ENCODE results near the gene ATF7. TPM values are rescaled to one million over a fixed set of nuclear protein-coding genes. Genes with fewer than 3 reads are reported as not detected.
A peak's percentile ranks its signal among the peaks of the same experiment; 100 is the strongest.

Gene ATF7
- total and polyA plus RNA-seq, 2 of the 13 experiments (the other 11 are each of a cell fraction or from before 2014, with no cell fraction given): 9.6 to 16.2 TPM

DNA sequence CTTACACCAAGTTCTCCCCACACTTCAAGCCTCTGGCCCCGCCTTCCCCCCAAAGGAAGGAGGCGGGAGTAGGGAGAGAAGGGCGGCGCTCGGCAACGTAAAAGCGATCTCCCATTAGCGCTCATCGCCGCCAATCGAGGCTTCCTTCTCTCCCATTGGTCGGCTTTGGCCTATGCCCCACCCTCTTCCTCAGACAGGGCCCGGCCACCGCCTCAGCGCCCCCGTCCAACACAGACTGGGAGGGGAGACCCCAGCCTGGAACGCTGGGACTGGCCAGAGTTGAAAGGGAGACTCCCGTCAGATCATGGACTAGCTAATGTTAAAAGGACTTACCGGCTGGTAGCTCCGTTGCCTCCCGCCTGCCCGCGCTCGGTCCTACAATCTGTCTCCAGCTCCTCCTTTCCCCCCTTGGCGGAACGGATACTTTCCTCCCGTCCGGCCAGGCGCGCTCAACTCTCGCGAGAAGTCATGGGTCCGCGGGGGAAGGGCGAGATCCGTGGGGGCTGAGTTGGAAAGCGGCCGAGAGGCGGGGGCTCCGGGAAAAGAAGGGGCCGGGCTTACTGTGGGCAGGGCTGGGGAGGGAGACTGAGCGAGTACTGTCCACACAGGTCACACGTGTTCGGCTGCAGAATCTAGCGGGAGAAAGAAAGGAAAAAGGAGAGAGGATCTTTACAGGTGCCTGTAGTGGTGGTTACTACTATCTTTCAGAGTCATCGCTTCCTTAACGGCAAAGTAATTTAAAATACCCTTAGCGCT lies at the start of gene ATF7 (continued):
- TF ChIP-seq, protein P1, sequence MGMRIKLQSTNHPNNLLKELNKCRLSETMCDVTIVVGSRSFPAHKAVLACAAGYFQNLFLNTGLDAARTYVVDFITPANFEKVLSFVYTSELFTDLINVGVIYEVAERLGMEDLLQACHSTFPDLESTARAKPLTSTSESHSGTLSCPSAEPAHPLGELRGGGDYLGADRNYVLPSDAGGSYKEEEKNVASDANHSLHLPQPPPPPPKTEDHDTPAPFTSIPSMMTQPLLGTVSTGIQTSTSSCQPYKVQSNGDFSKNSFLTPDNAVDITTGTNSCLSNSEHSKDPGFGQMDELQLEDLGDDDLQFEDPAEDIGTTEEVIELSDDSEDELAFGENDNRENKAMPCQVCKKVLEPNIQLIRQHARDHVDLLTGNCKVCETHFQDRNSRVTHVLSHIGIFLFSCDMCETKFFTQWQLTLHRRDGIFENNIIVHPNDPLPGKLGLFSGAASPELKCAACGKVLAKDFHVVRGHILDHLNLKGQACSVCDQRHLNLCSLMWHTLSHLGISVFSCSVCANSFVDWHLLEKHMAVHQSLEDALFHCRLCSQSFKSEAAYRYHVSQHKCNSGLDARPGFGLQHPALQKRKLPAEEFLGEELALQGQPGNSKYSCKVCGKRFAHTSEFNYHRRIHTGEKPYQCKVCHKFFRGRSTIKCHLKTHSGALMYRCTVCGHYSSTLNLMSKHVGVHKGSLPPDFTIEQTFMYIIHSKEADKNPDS (CRISPR knock-in tag; IDR thresholded peaks at IDR 0.05): 0 out of 2 replicates have a peak, but pooled peaks have one; percentile 52
- TF ChIP-seq ZNF326 (CRISPR knock-in tag; IDR thresholded peaks at IDR 0.05; ENCODE audit: borderline replicate concordance) (no peak), ISL2 (CRISPR knock-in tag; IDR thresholded peaks at IDR 0.05) (no peak; the same call in 1 of the 2 replicates), CC2D1A (CRISPR knock-in tag; IDR thresholded peaks at IDR 0.05) (no peak), NKX3-1 (CRISPR knock-in tag; IDR thresholded peaks at IDR 0.05) (no peak), ZNF430 (CRISPR knock-in tag; IDR thresholded peaks at IDR 0.05) (peak; percentile 87), ARNTL (CRISPR knock-in tag; IDR thresholded peaks at IDR 0.05) (peak; percentile 50; the same call in 1 of the 2 replicates), CENPT (CRISPR knock-in tag; IDR thresholded peaks at IDR 0.05; ENCODE audit: low read depth) (no peak), FOSL2 (CRISPR knock-in tag; IDR thresholded peaks at IDR 0.05) (peak; percentile 48), NCOR1 (IDR thresholded peaks at IDR 0.05; ENCODE audit: borderline replicate concordance, low read length) (no peak), SUZ12 (IDR thresholded peaks at IDR 0.05; ENCODE audit: low read depth, low read length) (no peak), AHR (CRISPR knock-in tag; IDR thresholded peaks at IDR 0.05) (0 out of 2 replicates have a peak, but pooled peaks have one; percentile 69), POGZ (CRISPR knock-in tag; IDR thresholded peaks at IDR 0.05) (peak; percentile 89)
- TF ChIP-seq, protein P2, sequence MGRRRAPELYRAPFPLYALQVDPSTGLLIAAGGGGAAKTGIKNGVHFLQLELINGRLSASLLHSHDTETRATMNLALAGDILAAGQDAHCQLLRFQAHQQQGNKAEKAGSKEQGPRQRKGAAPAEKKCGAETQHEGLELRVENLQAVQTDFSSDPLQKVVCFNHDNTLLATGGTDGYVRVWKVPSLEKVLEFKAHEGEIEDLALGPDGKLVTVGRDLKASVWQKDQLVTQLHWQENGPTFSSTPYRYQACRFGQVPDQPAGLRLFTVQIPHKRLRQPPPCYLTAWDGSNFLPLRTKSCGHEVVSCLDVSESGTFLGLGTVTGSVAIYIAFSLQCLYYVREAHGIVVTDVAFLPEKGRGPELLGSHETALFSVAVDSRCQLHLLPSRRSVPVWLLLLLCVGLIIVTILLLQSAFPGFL (CRISPR knock-in tag; IDR thresholded peaks at IDR 0.05): no peak
- TF ChIP-seq, protein P3, sequence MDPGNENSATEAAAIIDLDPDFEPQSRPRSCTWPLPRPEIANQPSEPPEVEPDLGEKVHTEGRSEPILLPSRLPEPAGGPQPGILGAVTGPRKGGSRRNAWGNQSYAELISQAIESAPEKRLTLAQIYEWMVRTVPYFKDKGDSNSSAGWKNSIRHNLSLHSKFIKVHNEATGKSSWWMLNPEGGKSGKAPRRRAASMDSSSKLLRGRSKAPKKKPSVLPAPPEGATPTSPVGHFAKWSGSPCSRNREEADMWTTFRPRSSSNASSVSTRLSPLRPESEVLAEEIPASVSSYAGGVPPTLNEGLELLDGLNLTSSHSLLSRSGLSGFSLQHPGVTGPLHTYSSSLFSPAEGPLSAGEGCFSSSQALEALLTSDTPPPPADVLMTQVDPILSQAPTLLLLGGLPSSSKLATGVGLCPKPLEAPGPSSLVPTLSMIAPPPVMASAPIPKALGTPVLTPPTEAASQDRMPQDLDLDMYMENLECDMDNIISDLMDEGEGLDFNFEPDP (CRISPR knock-in tag; conservative IDR thresholded peaks at IDR 0.05): no peak
- TF ChIP-seq, protein P4, sequence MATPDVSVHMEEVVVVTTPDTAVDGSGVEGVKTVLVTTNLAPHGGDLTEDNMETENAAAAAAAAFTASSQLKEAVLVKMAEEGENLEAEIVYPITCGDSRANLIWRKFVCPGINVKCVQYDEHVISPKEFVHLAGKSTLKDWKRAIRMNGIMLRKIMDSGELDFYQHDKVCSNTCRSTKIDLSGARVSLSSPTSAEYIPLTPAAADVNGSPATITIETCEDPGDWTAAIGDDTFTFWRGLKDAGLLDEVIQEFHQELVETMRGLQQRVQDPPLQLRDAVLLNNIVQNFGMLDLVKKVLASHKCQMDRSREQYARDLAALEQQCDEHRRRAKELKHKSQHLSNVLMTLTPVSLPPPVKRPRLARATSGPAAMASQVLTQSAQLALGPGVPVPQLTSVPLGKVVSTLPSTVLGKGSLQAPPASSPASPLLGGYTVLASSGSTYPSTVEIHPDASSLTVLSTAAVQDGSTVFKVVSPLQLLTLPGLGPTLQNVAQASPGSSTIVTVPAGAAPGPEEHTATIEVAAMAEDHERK (CRISPR knock-in tag; IDR thresholded peaks at IDR 0.05; ENCODE audit: low read depth): no peak
- TF ChIP-seq, protein P5, sequence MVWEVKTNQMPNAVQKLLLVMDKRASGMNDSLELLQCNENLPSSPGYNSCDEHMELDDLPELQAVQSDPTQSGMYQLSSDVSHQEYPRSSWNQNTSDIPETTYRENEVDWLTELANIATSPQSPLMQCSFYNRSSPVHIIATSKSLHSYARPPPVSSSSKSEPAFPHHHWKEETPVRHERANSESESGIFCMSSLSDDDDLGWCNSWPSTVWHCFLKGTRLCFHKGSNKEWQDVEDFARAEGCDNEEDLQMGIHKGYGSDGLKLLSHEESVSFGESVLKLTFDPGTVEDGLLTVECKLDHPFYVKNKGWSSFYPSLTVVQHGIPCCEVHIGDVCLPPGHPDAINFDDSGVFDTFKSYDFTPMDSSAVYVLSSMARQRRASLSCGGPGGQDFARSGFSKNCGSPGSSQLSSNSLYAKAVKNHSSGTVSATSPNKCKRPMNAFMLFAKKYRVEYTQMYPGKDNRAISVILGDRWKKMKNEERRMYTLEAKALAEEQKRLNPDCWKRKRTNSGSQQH (CRISPR knock-in tag; IDR thresholded peaks at IDR 0.05; ENCODE audit: low read depth): peak; percentile 78; the same call in 1 of the 2 replicates
- TF ChIP-seq, protein P6, sequence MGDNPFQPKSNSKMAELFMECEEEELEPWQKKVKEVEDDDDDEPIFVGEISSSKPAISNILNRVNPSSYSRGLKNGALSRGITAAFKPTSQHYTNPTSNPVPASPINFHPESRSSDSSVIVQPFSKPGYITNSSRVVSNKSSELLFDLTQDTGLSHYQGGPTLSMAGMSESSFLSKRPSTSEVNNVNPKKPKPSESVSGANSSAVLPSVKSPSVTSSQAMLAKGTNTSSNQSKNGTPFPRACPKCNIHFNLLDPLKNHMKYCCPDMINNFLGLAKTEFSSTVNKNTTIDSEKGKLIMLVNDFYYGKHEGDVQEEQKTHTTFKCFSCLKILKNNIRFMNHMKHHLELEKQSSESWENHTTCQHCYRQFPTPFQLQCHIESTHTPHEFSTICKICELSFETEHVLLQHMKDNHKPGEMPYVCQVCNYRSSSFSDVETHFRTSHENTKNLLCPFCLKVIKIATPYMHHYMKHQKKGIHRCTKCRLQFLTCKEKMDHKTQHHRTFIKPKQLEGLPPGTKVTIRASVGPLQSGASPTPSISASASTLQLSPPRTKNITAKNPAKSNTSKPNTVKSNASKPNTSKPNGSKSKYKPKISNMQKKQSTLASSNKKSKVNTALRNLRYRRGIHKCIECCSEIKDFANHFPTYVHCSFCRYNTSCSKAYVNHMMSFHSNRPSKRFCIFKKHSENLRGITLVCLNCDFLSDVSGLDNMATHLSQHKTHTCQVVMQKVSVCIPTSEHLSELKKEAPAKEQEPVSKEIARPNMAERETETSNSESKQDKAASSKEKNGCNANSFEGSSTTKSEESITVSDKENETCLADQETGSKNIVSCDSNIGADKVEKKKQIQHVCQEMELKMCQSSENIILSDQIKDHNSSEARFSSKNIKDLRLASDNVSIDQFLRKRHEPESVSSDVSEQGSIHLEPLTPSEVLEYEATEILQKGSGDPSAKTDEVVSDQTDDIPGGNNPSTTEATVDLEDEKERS (CRISPR knock-in tag; IDR thresholded peaks at IDR 0.05): peak; percentile 87; the same call in 1 of the 2 replicates

Data from HepG2 (cell line).